WERI-Rb-1 (cell line): ENCODE results near the gene GNAT3.

Experiments used
- DNase-seq: peaks from one replicate; pipeline ENCODE4 v3.0.0-alpha.2; 2020
- H3K27ac ChIP-seq: fragments of 250-450 bp; sonication (Bioruptor Pico); 2 replicates; pipeline ENCODE4 v1.5.1; 2020; ENCODE audit warnings: mild to moderate bottlenecking, moderate library complexity
- H3K27me3 ChIP-seq: fragments of 250-450 bp; sonication (Bioruptor Pico); 2 replicates; pipeline ENCODE4 v1.5.1; 2021; ENCODE audit warnings: mild to moderate bottlenecking, low read depth, moderate library complexity; ENCODE audit not compliant: insufficient read depth, severe bottlenecking
- H3K36me3 ChIP-seq: fragments of 250-450 bp; sonication (Bioruptor Pico); 2 replicates; pipeline ENCODE4 v1.5.1; 2020; ENCODE audit warnings: mild to moderate bottlenecking, moderate library complexity
- H3K4me3 ChIP-seq: 2 replicates; pipeline ENCODE4 v1.5.1; 2011; ENCODE audit warnings: low read depth, mild to moderate bottlenecking, control low read depth, low read length
- H3K9me3 ChIP-seq: fragments of 250-450 bp; sonication (Bioruptor Pico); 2 replicates; pipeline ENCODE4 v1.5.1; 2021; ENCODE audit warnings: mild to moderate bottlenecking, moderate library complexity; ENCODE audit not compliant: severe bottlenecking
- CTCF ChIP-seq: IDR thresholded peaks from 2 replicates; pipeline ENCODE4 v1.5.1; 2011; ENCODE audit warnings: low read depth, mild to moderate bottlenecking, control low read depth, inconsistent platforms, low read length

Gene GNAT3

GRCh38 chr7:80500325-80500724, 11.5 kb downstream of the GNAT3 start:
- H3K9me3 ChIP-seq, result no peaks in the 10 kb centered on the region
- no peaks in the 10 kb centered on the region for H3K27me3 ChIP-seq
- H3K36me3 ChIP-seq, result no peaks in the 10 kb centered on the region
- no peak overlapping the region for H3K4me3 ChIP-seq
- no peak for TF ChIP-seq CTCF
- DNase-seq, result no peak
- no peak overlapping the region for H3K27ac ChIP-seq

DNA sequence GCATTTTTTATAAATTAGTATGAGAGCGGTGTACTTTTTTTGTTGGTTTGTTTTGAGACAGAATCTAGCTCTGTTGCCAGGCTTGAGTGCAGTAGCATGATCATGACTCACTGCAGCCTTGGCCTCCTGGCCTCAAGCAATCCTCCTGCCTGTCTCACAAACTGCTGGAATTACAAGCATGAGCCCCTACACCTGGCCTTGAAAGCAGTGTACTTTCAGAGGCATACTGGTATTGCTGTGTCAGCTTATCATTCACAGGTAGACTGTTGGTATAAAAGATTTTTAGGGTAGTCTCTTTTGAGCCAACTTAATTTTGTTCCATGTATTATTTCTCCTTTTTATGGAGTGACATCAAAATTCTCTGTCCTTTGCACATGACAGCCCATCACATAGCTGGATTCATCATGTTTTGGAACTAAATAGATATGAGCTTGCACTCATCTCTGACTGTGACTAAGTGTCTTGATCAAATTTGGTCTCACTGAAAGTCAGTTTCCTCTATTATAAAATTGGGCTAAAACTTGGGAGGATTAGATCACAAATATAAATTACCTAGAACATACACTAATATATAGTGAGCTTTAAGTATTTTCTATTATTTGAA, 12.4 kb downstream of the GNAT3 start:
- H3K27me3 ChIP-seq, result no peaks in the 10 kb centered on the region
- TF ChIP-seq CTCF, result no peak
- H3K36me3 ChIP-seq, result no peaks in the 10 kb centered on the region
- H3K27ac ChIP-seq, result no peak overlapping the region
- no peak overlapping the region for H3K4me3 ChIP-seq
- H3K9me3 ChIP-seq, result no peaks in the 10 kb centered on the region
- DNase-seq, result no peak

GRCh38 chr7:80498481-80499349, 13.1 kb downstream of the GNAT3 start:
- Histone ChIP-seq H3K36me3 (no peaks in the 10 kb centered on the region), H3K4me3 (no peak overlapping the region), H3K9me3 (no peaks in the 10 kb centered on the region), H3K27ac (no peak overlapping the region), H3K27me3 (no peaks in the 10 kb centered on the region)
- TF ChIP-seq CTCF, result no peak
- no peak for DNase-seq

- Histone ChIP-seq H3K9me3 (no peaks in the 10 kb centered on the region), H3K27ac (no peak overlapping the region), H3K36me3 (no peaks in the 10 kb centered on the region), H3K4me3 (no peak overlapping the region), H3K27me3 (no peaks in the 10 kb centered on the region)
- no peak for TF ChIP-seq CTCF
- DNase-seq, result no peak
Observed at GRCh38 chr7:80496586-80496985, 15.3 kb downstream of the GNAT3 start.

DNA sequence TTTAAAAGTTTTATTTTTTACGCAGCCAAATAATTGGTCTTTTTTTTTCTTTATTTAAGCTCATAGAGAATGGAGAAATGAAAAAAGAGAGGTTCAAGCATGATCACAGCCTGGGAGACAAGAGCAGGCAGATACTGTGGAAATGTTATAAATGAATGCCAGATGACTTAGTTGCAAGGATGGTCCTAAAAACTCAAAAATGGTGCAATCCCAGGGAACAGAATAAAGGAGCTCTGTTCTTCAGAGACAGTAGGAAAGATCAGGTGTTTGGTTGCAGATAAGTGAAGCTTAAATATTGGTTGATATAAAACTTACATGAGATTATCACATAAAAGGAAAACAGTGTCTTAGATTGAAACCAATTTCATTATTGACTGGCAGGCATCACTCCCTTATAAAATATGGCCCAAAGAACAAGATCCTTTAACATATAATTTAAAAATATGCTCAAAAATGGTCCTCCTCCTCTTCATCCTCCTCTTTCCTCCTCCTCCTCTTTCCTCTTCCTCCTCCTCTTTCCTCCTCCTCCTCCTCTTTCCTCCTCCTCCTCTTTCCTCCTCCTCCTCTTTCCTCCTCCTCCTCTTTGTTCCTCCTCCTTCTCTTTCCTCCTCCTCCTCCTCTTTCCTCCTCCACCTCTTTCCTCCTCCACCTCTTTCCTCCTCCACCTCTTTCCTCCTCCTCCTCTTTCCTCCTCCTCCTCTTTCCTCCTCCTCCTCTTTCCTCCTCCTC, 18.6 kb downstream of the GNAT3 start:
- no peaks in the 10 kb centered on the region for H3K36me3 ChIP-seq
- H3K4me3 ChIP-seq, result no peak overlapping the region
- H3K27me3 ChIP-seq, result no peaks in the 10 kb centered on the region
- H3K9me3 ChIP-seq, result no peaks in the 10 kb centered on the region
- no peak for TF ChIP-seq CTCF
- H3K27ac ChIP-seq, result no peak overlapping the region
- DNase-seq, result no peak
